ENCODE data around the gene SLC12A8. TPM values are rescaled to one million over a fixed set of nuclear protein-coding genes. Genes with fewer than 3 reads are reported as not detected.

SLC12A8 gene
- total RNA-seq, 1 donor from 2014 or later: 13.6 TPM

DNA sequence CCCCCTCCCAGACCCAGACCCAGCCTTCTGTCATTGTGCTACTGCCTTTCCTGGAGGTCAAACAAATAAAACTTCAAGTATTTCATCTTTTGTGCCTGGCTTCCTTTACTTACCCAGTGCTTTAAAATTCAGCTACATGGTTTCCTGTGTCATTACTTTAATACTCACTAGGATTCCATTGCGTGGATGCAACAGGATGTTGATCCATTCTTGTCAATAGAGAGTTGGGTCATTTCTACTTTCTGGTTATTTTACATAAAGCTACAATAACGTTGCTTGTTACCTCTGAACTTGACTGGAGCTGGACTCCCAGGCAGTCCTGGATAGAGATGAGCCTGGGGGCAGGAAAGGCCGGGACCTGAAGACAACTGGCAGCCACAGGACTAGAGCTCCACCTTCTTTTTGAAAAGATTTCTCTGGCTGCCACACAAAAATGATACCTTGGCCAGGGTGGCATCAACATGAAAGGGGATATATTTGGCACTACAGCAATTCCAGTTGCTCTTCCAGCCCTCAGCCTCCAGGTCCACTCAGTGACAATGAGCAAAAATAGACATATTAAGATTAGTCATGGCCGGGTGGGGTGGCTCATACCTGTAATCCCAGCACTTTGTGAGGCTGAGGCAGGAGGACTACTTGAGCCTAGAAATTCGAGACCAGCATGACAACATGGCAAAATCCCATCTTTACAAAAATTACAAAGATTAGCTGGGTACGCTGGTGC is 133.4 kb downstream of the SLC12A8 start:
- Histone ChIP-seq H3K4me3 (ENCODE audit: low read depth, low read length) (no peak overlapping the region), H3K36me3 (ENCODE audit: control insufficient read depth, insufficient read depth, low read length) (no peaks in the 10 kb centered on the region), H3K27me3 (ENCODE audit: control insufficient read depth, insufficient read depth, low read length) (no peaks in the 10 kb centered on the region)
- TF ChIP-seq CTCF (IDR thresholded peaks at IDR 0.05; ENCODE audit: insufficient read depth, low read length, poor library complexity, severe bottlenecking): no peak
- no peak for DNase-seq (ENCODE audit: low read depth)

DNA sequence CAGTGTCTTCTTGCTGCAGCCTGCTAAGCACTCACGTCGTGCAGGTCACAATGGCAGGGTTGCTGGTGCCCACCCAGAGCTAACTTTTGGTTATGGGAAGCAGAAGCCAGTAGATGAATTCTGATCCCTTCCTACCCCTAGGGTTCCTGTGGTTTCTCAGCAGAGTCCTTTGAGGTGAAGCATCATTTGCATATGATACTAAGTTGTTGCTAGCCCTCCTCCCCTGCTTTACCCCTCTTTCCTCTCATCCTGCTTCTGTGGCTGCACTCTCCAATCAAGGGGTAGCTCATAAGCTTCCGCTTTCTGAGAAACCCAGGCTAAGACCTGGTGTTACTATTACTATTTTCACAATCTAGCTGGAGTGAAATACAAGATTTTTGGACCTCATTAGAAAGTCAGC is 134.7 kb downstream of the SLC12A8 start:
- H3K36me3 ChIP-seq (ENCODE audit: control insufficient read depth, insufficient read depth, low read length): no peaks in the 10 kb centered on the region
- TF ChIP-seq CTCF (IDR thresholded peaks at IDR 0.05; ENCODE audit: insufficient read depth, low read length, poor library complexity, severe bottlenecking): no peak
- DNase-seq (ENCODE audit: low read depth): no peak

GRCh38 chr3:125076464-125076863 is 136.1 kb downstream of the SLC12A8 start:
- no peaks in the 10 kb centered on the region for H3K27me3 ChIP-seq (ENCODE audit: control insufficient read depth, insufficient read depth, low read length)
- H3K36me3 ChIP-seq (ENCODE audit: control insufficient read depth, insufficient read depth, low read length): no peaks in the 10 kb centered on the region
- DNase-seq (ENCODE audit: low read depth): no peak
- no peak for TF ChIP-seq CTCF (IDR thresholded peaks at IDR 0.05; ENCODE audit: insufficient read depth, low read length, poor library complexity, severe bottlenecking)
- H3K4me3 ChIP-seq (ENCODE audit: low read depth, low read length): no peak overlapping the region

More for the DNA sequence above, 134.7 kb downstream of the SLC12A8 start:
- no peak overlapping the region for H3K4me3 ChIP-seq (ENCODE audit: low read depth, low read length)
- H3K27me3 ChIP-seq (ENCODE audit: control insufficient read depth, insufficient read depth, low read length): no peaks in the 10 kb centered on the region

DNA sequence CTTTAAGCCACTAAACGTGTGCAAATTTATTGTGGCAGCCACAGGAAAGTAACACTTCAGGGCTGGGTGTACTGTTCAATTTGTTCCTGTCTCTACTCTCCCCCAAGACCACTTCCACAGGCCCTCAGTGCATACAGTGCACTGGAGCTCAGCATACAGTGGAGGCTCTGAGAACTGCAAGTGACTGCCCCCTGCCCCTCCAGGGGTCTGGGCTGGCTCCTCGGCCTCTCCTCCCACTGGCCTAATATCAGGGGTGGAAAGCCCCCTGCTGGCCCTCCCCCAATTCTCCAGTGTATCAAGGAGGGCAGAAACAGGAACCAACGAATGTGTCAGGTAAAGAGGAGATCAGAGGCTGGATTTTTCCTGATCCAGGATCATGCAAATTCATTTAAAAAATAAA is 136.8 kb downstream of the SLC12A8 start:
- TF ChIP-seq CTCF (IDR thresholded peaks at IDR 0.05; ENCODE audit: insufficient read depth, low read length, poor library complexity, severe bottlenecking): no peak
- no peak for DNase-seq (ENCODE audit: low read depth)

DNA sequence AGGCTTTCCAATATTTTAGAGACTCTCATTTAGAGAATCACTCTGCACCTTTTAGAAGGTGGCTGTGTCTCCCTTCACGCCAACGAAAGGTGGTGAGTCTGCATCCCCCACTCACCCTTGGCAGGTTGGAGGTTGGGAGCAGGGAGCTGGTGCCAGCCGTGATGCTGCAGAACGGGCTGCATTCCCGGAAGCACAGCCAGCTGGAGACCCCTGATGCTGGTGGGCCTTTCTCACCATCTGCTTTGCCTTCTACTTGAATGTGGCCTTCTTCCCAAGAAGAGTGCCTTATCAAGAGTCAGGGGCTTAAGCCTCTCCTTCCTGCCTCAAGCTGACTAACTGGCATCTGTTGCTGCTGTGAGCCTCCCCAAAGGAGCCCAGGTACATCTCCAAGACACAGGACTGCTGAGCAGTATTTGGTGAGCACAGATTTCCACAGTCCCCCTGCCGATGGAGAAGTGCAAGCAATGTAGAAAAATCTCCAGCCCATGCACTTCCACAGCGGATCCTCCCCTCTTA is 139.1 kb downstream of the SLC12A8 start:
- Histone ChIP-seq H3K4me3 (ENCODE audit: low read depth, low read length) (no peak overlapping the region), H3K27me3 (ENCODE audit: control insufficient read depth, insufficient read depth, low read length) (no peaks in the 10 kb centered on the region), H3K36me3 (ENCODE audit: control insufficient read depth, insufficient read depth, low read length) (no peaks in the 10 kb centered on the region)
- no peak for TF ChIP-seq CTCF (IDR thresholded peaks at IDR 0.05; ENCODE audit: insufficient read depth, low read length, poor library complexity, severe bottlenecking)
- DNase-seq (ENCODE audit: low read depth): no peak

More for the DNA sequence above, 136.8 kb downstream of the SLC12A8 start:
- H3K4me3 ChIP-seq (ENCODE audit: low read depth, low read length): no peak overlapping the region
- H3K36me3 ChIP-seq (ENCODE audit: control insufficient read depth, insufficient read depth, low read length): no peaks in the 10 kb centered on the region
- H3K27me3 ChIP-seq (ENCODE audit: control insufficient read depth, insufficient read depth, low read length): no peaks in the 10 kb centered on the region
